Psoas muscle (tissue), 8 donors: ENCODE data around the gene RBP7. TPM values are rescaled to one million over a fixed set of nuclear protein-coding genes. Genes with fewer than 3 reads are reported as not detected.
A peak's percentile ranks its signal among the peaks of the same experiment; 100 is the strongest.

Experiments used
- ATAC-seq, 4 donors: fragments of 200-7000 bp; cut with Tn5 transposase; one replicate each; pipeline ENCODE4 v1.9.1; 2020; ENCODE audit warnings: moderate library complexity in 3 of 4, mild to moderate bottlenecking in 2 of 4
- DNase-seq, 2 donors: peaks; one replicate each; pipeline ENCODE4 v3.0.0-alpha.2; 2020
- H3K27ac ChIP-seq: fragments of 200-600 bp; one replicate; pipeline ENCODE4 v1.8.0; 2022
- H3K27me3 ChIP-seq, 3 donors: fragments of 200-600 bp in 1 of 3; one replicate each; pipeline versions ENCODE4 v1.6.1 to v1.8.0; 2013 to 2022; ENCODE audit warnings: low read length in 2 of 3, mild to moderate bottlenecking in 2 of 3, moderate library complexity in 1 of 3; ENCODE audit not compliant: insufficient read depth in 3 of 3
- H3K36me3 ChIP-seq, 2 donors: fragments of 200-600 bp in 1 of 2; one replicate each; pipeline versions ENCODE4 v1.6.1 to v1.8.0; 2013 to 2022; ENCODE audit warnings: low read depth in 1 of 2, mild to moderate bottlenecking in 1 of 2, moderate library complexity in 1 of 2; ENCODE audit not compliant: insufficient read depth in 1 of 2
- H3K4me1 ChIP-seq: fragments of 200-600 bp; one replicate; pipeline ENCODE4 v1.8.0; 2022
- H3K4me3 ChIP-seq: fragments of 200-600 bp; one replicate; pipeline ENCODE4 v1.8.0; 2022; ENCODE audit warnings: mild to moderate bottlenecking
- H3K9me3 ChIP-seq: fragments of 200-600 bp; one replicate; pipeline ENCODE4 v1.8.0; 2022
- WGBS, 3 donors: extraction: QIAGEN DNeasy Blood & Tissue Kit; methylation state at CpG; one replicate each; pipeline versions ENCODE4 v1.1.6 to v1.1.7; 2013; 5-methylcytosine and 5-hydroxymethylcytosine counted together
- intact Hi-C, 2 donors: fragments of 100-400 bp; cut with DNase I; formaldehyde crosslinking; loops; one replicate each; pipeline versions ENCODE4 v1.11.0 to v1.14.2; 2022
- polyA plus RNA-seq, 3 donors: library from polyadenylated mRNA; stranded (reverse); fragments of 200-250 nt; gene quantifications; one replicate each; pipeline ENCODE4 v1.2.3, GENCODE V29; 2013
- total RNA-seq, 4 donors: library from RNA; stranded (reverse); fragmentation: NEBNext Ultra II Directional in 2 of 4; extraction: Animal tissue kit (Norgen Biotek cat#: 25700) in 2 of 4; gene quantifications; one replicate each; pipeline versions ENCODE4 v1.2.1 to v1.2.4, GENCODE V29; 2021 to 2023
- TF ChIP-seq, protein P1 (sequence below): fragments of 200-600 bp; IDR thresholded peaks from one replicate; pipeline ENCODE4 v1.8.0; 2022; ENCODE audit warnings: antibody characterized with exemption
- donor health status: healthy with polysubstance abuse.
- donor health status: DM: no; HTN: no; CAD: no; lungs with moderate emphysema.
- donor health status: Bipolar disorder and iron deficiency.
- donor health status: healthy.
- donor health status: DM: yes; HTN: yes; CAD: no.
- donor health status: DM: no; HTN: no; CAD: no.
- donor health status: DM: no; HTN: no; CAD: no.
- donor health status: DM: yes; HTN: yes; CAD: no.

Gene RBP7
- total and polyA plus RNA-seq, 7 donors, result 0.89 to 13.9 (median 7.0) TPM

DNA sequence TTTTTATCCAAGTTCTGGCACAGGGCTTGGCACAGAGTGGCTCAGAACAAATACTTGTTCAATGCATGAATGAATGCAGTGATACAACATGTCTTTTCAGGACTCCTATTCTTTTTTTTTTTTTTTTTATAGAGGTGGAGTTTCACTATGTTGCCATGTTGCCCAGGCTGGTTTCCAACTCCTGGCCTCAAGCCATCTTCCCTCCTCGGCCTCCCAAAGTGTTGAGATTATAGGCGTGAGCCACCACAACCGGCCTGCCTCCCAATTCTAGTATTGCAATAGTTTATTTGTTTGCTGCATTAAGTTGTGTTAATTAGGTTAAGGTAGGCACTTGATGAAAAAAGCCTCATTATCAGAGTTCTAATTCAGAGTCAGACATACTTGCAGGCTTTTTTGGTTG lies 53.6 kb downstream of the RBP7 start:
- TF ChIP-seq, protein P1, sequence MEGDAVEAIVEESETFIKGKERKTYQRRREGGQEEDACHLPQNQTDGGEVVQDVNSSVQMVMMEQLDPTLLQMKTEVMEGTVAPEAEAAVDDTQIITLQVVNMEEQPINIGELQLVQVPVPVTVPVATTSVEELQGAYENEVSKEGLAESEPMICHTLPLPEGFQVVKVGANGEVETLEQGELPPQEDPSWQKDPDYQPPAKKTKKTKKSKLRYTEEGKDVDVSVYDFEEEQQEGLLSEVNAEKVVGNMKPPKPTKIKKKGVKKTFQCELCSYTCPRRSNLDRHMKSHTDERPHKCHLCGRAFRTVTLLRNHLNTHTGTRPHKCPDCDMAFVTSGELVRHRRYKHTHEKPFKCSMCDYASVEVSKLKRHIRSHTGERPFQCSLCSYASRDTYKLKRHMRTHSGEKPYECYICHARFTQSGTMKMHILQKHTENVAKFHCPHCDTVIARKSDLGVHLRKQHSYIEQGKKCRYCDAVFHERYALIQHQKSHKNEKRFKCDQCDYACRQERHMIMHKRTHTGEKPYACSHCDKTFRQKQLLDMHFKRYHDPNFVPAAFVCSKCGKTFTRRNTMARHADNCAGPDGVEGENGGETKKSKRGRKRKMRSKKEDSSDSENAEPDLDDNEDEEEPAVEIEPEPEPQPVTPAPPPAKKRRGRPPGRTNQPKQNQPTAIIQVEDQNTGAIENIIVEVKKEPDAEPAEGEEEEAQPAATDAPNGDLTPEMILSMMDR, result no peak
- WGBS, 3 donors, result 71 to 79% (median 74%) methylated on average over 3 of the region's 3 CpGs
- no peak for ATAC-seq
- no peak overlapping the region for H3K4me3 ChIP-seq
- peaks cover 51% of the 10 kb centered on the region for H3K4me1 ChIP-seq
- intact Hi-C loops, result no loop called here
- no peaks in the 10 kb centered on the region for H3K9me3 ChIP-seq
- no peak overlapping the region for H3K27ac ChIP-seq
- H3K36me3 ChIP-seq, result no peaks in the 10 kb centered on the region
- no peaks in the 10 kb centered on the region for H3K27me3 ChIP-seq
- DNase-seq, result no peak

- no peaks in the 10 kb centered on the region for H3K27me3 ChIP-seq
- TF ChIP-seq, protein P1, result no peak
- no peaks in the 10 kb centered on the region for H3K9me3 ChIP-seq
- DNase-seq, result no peak
- H3K4me1 ChIP-seq, result peaks cover 51% of the 10 kb centered on the region
- intact Hi-C loops, result no loop called here
- no peak overlapping the region for H3K4me3 ChIP-seq
- WGBS, 3 donors, result 29 to 61% (median 50%) methylated on average over 1 of the region's 1 CpG
- H3K36me3 ChIP-seq, result no peaks in the 10 kb centered on the region
- peak overlapping the region; percentile 69 for H3K27ac ChIP-seq
- ATAC-seq, result peak in 1 of 4 donors; percentile 11
Observed at GRCh38 chr1:10051656-10052055, 54.6 kb downstream of the RBP7 start.

GRCh38 chr1:10052347-10052746 lies 55.3 kb downstream of the RBP7 start:
- peak overlapping the region; percentile 69 for H3K27ac ChIP-seq

GRCh38 chr1:10054465-10054864 lies 57.4 kb downstream of the RBP7 start:
- Histone ChIP-seq H3K27ac (no peak overlapping the region), H3K4me1 (peaks cover 58% of the 10 kb centered on the region), H3K36me3 (no peaks in the 10 kb centered on the region), H3K27me3 (no peaks in the 10 kb centered on the region), H3K9me3 (no peaks in the 10 kb centered on the region), H3K4me3 (no peak overlapping the region)
- no peak for ATAC-seq
- 40 to 66% (median 42%) methylated on average over 2 of the region's 2 CpGs for WGBS, 3 donors
- intact Hi-C loops, result no loop called here
- TF ChIP-seq, protein P1, result no peak
- no peak for DNase-seq

More at GRCh38 chr1:10052347-10052746, 55.3 kb downstream of the RBP7 start:
- peaks cover 51% of the 10 kb centered on the region for H3K4me1 ChIP-seq
- intact Hi-C loops, result no loop called here
- H3K4me3 ChIP-seq, result no peak overlapping the region
- TF ChIP-seq, protein P1, result no peak
- no peaks in the 10 kb centered on the region for H3K9me3 ChIP-seq
- ATAC-seq (peak; percentile 74 to 89 (median 85)), DNase-seq (no peak)
- no peaks in the 10 kb centered on the region for H3K36me3 ChIP-seq
- 43 to 60% (median 53%) methylated on average over 4 of the region's 4 CpGs for WGBS, 3 donors
- no peaks in the 10 kb centered on the region for H3K27me3 ChIP-seq

GRCh38 chr1:10056599-10056987 lies 59.6 kb downstream of the RBP7 start:
- Histone ChIP-seq H3K36me3 (no peaks in the 10 kb centered on the region), H3K4me3 (no peak overlapping the region), H3K27ac (no peak overlapping the region), H3K27me3 (no peaks in the 10 kb centered on the region), H3K9me3 (no peaks in the 10 kb centered on the region), H3K4me1 (peaks cover 66% of the 10 kb centered on the region)
- DNase-seq (no peak), ATAC-seq (no peak)
- TF ChIP-seq, protein P1, result no peak
- WGBS, 3 donors, result 74 to 96% (median 83%) methylated on average over 4 of the region's 4 CpGs
- intact Hi-C loops, result no loop called here
